Cardiac muscle cell (in vitro differentiated cells and primary cell): ENCODE data around the gene SLC30A10. TPM values are rescaled to one million over a fixed set of nuclear protein-coding genes. Genes with fewer than 3 reads are reported as not detected.
"Not testable (repeated sequence)": the region's sequence is repeated elsewhere in the genome, so short reads cannot be mapped to it uniquely, and the experiment has no call there.

Source experiments
- DNase-seq, 2 donors: peaks; one replicate each; pipeline versions ENCODE4 v3.0.0 to v3.0.0-alpha.2; 2010 to 2017; ENCODE audit warnings: low read depth in 1 of 2, low spot score in 1 of 2
- H3K27ac ChIP-seq: fragments of 200-600 bp; sonication (generic); 2 replicates; pipeline ENCODE4 v1.5.1; 2016
- H3K27me3 ChIP-seq: fragments of 200-600 bp; sonication (generic); 2 replicates; pipeline ENCODE4 v1.6.0; 2016; ENCODE audit warnings: control low read depth
- H3K36me3 ChIP-seq: fragments of 200-600 bp; sonication (generic); 2 replicates; pipeline ENCODE4 v1.5.1; 2016; ENCODE audit warnings: control low read depth
- H3K4me1 ChIP-seq: fragments of 200-600 bp; sonication (generic); 2 replicates; pipeline ENCODE4 v1.8.1; 2017; ENCODE audit warnings: low read depth, mild to moderate bottlenecking, mixed run types
- H3K4me3 ChIP-seq: fragments of 200-600 bp; sonication (generic); 2 replicates; pipeline ENCODE4 v1.5.1; 2016; ENCODE audit warnings: mild to moderate bottlenecking
- H3K9me3 ChIP-seq: fragments of 200-600 bp; sonication (generic); 2 replicates; pipeline ENCODE4 v1.5.1; 2017; ENCODE audit warnings: low read depth, mild to moderate bottlenecking, control low read depth
- polyA plus RNA-seq: library from polyadenylated mRNA; unstranded; fragments of >200 nt; fragmentation: Nextera tagmentation; extraction: Ambion mirVana; gene quantifications from 2 replicates; pipeline ENCODE4 v1.2.1, GENCODE V29; 2016
- total RNA-seq: library from RNA; depleted of rRNA; stranded (reverse); fragments of >200 nt; gene quantifications from 2 replicates; pipeline ENCODE4 v1.2.3, GENCODE V29; 2016
- TF ChIP-seq, protein P1 (sequence below): IDR thresholded peaks from 2 replicates; pipeline ENCODE4 v1.5.1; 2012; ENCODE audit warnings: low read depth, mild to moderate bottlenecking, low read length

Gene SLC30A10
- total and polyA plus RNA-seq, 2 experiments from 2014 or later, result 0.21 to 1.5 TPM

- no peak for DNase-seq
- no peak overlapping the region for H3K4me3 ChIP-seq
- TF ChIP-seq, protein P1, sequence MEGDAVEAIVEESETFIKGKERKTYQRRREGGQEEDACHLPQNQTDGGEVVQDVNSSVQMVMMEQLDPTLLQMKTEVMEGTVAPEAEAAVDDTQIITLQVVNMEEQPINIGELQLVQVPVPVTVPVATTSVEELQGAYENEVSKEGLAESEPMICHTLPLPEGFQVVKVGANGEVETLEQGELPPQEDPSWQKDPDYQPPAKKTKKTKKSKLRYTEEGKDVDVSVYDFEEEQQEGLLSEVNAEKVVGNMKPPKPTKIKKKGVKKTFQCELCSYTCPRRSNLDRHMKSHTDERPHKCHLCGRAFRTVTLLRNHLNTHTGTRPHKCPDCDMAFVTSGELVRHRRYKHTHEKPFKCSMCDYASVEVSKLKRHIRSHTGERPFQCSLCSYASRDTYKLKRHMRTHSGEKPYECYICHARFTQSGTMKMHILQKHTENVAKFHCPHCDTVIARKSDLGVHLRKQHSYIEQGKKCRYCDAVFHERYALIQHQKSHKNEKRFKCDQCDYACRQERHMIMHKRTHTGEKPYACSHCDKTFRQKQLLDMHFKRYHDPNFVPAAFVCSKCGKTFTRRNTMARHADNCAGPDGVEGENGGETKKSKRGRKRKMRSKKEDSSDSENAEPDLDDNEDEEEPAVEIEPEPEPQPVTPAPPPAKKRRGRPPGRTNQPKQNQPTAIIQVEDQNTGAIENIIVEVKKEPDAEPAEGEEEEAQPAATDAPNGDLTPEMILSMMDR, result no peak
- H3K4me1 ChIP-seq, result no peaks in the 10 kb centered on the region
- H3K36me3 ChIP-seq, result no peaks in the 10 kb centered on the region
- H3K9me3 ChIP-seq, result no peaks in the 10 kb centered on the region
- H3K27ac ChIP-seq, result no peak overlapping the region
- peaks cover 6% of the 10 kb centered on the region for H3K27me3 ChIP-seq
These were observed 25.7 kb upstream of the SLC30A10 start for GRCh38 chr1:219954052-219954451.

DNA sequence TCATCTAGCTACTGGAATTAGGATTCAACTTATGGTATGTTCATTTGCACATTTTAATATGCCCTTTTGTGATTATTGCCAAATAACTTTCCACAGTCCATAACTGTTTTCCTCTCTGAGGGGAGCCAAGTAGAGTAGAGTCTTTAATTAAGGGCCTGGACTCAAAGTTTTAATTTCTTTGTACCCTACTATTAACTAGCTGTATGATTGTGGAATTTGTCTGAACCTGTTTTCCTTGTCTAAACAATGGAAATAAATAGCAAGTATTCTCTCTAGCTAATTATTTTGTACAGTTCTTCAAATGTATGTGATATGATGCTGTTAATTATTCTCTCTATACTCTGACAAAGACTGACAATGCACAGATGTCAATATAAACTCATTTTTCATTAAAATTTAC is 24.0 kb upstream of the SLC30A10 start:
- TF ChIP-seq, protein P1, result no peak
- Histone ChIP-seq H3K4me3 (no peak overlapping the region), H3K27me3 (no peaks in the 10 kb centered on the region)

GRCh38 chr1:219949227-219949626 is 20.9 kb upstream of the SLC30A10 start:
- H3K9me3 ChIP-seq, H3K4me1 ChIP-seq, H3K4me3 ChIP-seq, DNase-seq, H3K36me3 ChIP-seq, H3K27ac ChIP-seq, H3K27me3 ChIP-seq: not testable (repeated sequence)

More for the DNA sequence above, 24.0 kb upstream of the SLC30A10 start:
- no peak for DNase-seq
- no peaks in the 10 kb centered on the region for H3K36me3 ChIP-seq
- H3K4me1 ChIP-seq, result no peaks in the 10 kb centered on the region
- no peak overlapping the region for H3K27ac ChIP-seq
- H3K9me3 ChIP-seq, result no peaks in the 10 kb centered on the region

DNA sequence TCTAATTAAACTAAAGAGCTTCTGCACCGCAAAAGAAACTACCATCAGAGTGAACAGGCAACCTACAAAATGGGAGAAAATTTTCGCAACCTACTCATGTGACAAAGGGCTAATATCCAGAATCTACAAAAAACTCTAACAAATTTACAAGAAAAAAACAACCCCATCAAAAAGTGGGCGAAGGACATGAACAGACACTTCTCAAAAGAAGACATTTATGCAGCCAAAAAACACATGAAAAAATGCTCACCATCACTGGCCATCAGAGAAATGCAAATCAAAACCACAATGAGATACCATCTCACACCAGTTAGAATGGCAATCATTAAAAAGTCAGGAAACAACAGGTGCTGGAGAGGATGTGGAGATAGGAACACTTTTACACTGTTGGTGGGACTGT is 20.4 kb upstream of the SLC30A10 start:
- not testable (repeated sequence) for H3K27me3 ChIP-seq, DNase-seq, H3K4me1 ChIP-seq, H3K9me3 ChIP-seq, H3K27ac ChIP-seq, H3K4me3 ChIP-seq, H3K36me3 ChIP-seq

DNA sequence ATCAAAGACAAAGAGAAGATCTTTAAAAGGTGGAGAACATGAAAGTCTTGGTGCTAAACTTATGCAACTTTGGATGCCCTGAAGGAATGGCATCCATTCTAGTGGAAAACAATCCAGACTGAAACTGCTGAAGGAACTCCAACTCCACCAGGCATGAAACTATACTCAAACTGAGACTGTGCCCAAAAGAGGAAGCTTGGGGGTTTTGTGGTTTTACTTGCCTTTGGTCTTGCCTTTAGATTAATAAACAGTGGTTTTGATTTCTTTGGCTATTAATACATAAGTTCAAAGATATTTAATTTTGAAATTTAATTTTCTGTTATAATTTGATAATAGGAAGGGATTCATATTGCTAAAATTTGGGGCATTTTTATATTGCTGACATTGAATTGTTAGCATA is 17.4 kb upstream of the SLC30A10 start:
- Histone ChIP-seq H3K27me3 (peaks cover 7% of the 10 kb centered on the region), H3K36me3 (no peaks in the 10 kb centered on the region), H3K27ac (no peak overlapping the region), H3K4me3 (no peak overlapping the region), H3K9me3 (no peaks in the 10 kb centered on the region), H3K4me1 (no peaks in the 10 kb centered on the region)
- TF ChIP-seq, protein P1, result no peak
- DNase-seq, result no peak

GRCh38 chr1:219941179-219942118 is 13.1 kb upstream of the SLC30A10 start:
- TF ChIP-seq, protein P1, result no peak
- peaks cover 15% of the 10 kb centered on the region for H3K27me3 ChIP-seq
- no peak overlapping the region for H3K4me3 ChIP-seq
- H3K9me3 ChIP-seq, result no peaks in the 10 kb centered on the region
- no peak overlapping the region for H3K27ac ChIP-seq
- H3K4me1 ChIP-seq, result no peaks in the 10 kb centered on the region
- no peaks in the 10 kb centered on the region for H3K36me3 ChIP-seq
- no peak for DNase-seq
